HL-60 (cell line): ENCODE data around the gene TMCC3.

Experiments
- CTCF ChIP-seq: IDR thresholded peaks from one replicate; pipeline ENCODE4 v1.5.1; 2011; ENCODE audit warnings: low read length, control low read depth, inconsistent platforms; ENCODE audit not compliant: insufficient read depth
- POLR2AphosphoS5 ChIP-seq: IDR thresholded peaks from 2 replicates; pipeline ENCODE4 v1.6.1; 2012; ENCODE audit warnings: low read depth
- SPI1 ChIP-seq: IDR thresholded peaks from 2 replicates; pipeline ENCODE4 v1.6.1; 2012; ENCODE audit warnings: low read depth, mild to moderate bottlenecking, borderline replicate concordance

GRCh38 chr12:94674835-94675234 lies 24.5 kb upstream of the TMCC3 start:
- no peak for TF ChIP-seq SPI1
- no peak for TF ChIP-seq POLR2AphosphoS5
- no peak for TF ChIP-seq CTCF
